Measurements from ENCODE around the gene CCDC93. TPM values are rescaled to one million over a fixed set of nuclear protein-coding genes. Genes with fewer than 3 reads are reported as not detected.

CCDC93 gene
- polyA plus RNA-seq, 3 donors, result 38.9 to 58.7 (median 54.9) TPM

DNA sequence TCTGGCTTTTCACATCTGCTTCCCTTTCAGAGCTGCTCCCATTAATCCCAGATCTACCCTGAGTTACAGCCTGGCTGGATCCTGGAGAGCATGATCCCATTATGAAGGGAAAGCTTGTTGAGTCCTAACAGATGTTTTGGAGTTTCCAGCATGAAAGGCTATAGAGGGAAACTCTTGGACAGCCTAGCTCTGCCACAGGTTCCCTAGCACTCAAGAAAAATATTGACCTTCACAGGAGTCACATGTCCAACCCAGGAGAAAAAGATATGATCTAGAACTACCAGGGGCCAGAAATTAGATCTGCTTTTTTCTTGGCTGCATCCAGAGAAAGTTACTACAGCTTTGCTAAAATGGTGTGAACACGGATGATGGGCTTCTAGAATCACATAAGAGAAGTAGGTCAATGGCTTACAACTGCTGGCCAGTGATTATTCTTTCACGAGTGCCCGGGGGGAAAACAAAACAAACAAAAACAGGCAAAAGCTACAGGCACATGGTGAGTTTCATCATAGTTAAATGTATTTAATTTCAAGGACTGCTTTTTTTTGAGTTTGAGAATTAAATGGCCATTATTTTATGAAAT, 15.9 kb downstream of the CCDC93 start:
- DNase-seq, result no peak

DNA sequence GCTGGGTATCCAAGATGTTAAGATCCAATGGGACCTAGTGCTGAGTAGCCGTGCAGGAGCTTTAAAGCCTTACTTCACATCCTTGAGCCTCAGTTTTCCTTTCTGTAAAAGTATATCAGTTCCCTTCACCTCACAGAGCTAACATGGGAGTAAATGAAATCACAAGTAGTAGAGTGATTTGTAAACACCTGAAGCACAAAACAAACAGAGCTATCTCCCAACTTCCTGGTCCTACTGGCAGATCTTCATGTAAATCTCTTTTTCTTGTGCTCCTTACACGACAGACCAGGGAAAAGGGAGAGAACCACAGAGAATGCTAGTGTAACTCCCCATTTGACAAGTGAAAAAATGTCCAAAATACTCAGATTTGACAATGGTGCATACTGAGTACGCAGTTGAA, 17.3 kb downstream of the CCDC93 start:
- DNase-seq, result no peak

DNA sequence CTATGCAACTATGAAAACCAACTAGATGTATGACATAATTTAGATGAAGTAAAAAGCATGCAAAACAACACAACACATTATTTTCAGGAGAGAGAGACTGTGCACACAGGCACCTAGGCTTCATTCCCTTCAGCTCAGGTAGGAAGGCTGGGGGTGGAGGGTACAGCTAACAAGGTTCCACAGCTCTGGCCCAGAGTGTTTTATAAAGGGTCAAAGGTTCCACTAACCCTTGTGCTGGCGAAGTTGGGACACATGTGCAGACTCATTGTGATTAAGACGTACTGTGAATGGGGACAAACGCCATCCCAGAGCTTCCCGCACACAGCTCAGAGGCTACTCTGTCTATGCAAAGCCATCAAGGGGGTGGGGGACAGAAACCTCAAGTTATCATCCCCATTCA, 19.1 kb downstream of the CCDC93 start:
- DNase-seq, result no peak

DNA sequence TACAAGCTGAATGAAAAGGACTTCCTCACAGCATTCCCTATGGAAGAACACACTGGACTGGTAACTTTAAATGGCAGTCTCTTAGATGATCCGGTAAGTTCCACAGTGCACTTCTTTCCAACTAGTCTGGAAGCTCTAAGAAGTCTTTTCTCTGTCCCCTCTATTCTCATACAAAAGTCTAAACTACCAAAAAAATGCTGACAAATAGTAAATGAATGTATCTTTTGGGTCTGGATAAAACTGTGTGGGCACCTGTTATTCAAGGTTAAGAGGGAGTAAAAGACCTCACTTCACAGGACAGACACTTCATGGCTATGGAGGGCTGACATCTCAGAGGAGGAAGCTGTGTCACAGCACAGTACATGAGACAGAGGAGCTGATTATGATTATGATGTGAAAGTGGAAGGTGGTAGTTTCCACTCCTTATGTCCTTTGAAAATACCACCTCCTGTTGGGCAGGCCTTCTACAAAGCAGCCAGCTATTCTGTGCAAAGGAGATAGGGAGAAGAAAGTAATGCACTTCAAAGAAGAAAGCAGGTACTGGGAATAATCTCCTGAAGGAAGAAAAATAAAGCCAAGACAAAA, 23.9 kb downstream of the CCDC93 start:
- no peak for DNase-seq

DNA sequence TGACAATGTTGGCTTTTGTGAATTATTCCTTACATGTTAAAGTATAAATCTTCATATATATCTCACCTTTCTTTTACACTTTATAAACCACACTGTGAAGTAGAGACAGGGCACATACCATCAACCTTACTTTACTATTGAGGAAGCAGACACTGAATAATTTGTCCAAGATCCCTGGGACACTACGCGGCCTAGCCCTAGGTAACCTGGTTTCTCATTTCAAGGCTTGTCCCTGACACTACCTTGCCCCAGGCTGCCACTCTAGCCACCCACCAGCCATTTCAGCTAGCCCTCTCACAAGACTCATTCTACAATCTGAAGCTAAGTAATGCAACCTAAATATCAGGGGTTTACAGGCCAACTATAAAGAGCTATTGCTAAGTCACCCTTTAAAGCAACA, 26.7 kb downstream of the CCDC93 start:
- no peak for DNase-seq

DNA sequence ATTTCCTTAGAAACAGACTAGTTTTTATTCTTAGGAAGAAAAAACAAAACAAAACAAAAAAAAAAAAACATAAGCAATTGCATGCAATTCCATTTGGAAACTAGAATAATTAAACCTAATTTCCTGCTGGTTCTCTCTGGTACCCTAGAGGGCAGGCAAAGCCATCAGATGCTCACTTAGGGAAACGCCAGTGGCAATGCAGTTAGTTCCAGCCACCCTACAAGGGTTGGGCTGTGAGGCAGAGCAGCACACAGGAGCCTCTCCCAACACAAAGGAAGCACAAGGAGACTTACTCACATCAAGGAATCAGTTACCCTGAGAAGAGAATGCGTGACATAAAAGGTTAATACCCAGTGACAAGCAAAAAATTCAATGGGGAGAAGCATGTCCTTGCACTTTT, 28.8 kb downstream of the CCDC93 start:
- DNase-seq, result no peak

DNA sequence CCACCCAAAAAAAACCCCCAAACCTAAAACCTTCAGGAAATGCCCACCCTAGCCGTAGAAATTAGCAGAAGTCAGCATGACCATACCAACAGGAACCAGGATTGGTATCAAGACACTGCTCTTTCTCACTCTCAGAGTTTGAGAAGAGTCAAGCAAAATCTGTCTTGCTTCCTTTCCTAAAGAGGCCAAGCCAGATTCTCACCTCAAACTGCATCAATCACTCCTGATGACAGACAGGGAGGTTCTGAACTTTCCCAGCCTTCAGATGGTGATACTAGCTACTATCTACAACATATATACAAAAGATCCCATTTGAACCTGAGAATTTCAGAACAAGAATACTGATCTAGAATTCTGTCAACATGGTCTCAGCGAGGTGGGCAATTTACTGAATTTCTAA, 29.7 kb downstream of the CCDC93 start:
- DNase-seq, result no peak

DNA sequence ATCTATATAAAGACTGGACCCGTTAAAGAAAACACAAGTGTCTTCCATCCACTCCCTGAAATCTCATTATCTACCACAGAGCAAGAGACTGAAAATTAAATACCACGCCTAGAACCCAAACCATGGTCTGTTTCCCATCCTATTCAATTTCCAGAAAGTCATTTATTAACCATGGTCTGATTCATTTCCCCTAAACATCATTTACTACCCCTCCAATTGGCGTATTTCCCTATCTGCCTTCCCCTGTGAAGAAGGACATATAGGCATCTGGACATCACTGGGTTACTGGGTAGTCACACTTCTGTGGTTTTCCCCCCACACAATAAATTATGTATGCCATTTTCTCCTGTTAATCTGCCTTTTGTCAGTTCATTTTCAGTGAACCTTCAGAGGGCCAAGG, 30.8 kb downstream of the CCDC93 start:
- DNase-seq, result no peak

DNA sequence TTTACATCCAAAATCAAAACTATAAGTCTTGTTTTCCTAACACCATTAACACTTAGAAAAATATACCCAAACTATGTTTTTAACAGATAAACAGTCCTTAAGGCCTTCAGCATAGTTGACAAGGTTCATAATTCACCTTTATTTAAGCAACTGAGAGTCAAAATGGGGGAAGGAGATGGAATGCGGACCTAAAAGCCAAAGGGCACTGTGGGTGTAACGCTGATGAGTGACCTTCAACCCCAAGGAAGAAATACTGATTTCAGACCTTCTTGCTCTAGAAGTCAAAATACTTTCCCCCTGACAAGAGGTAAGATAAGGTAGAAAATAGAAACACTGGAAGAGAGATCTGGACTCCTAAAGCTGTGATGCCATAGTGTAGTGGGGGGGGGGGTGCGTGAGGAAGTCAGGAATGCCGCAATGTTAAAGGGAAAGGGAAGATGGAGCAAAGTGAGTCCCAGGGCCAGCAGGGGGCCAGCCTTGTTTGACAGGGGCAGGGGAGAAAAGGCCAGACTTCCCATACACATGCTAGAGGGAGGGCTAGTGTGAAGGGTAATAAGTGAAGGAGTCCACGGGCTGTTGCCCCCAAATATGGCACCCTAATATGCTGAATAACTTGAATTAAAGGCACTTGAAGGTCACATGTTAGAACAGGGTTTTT, 31.4 kb downstream of the CCDC93 start:
- DNase-seq, result no peak

DNA sequence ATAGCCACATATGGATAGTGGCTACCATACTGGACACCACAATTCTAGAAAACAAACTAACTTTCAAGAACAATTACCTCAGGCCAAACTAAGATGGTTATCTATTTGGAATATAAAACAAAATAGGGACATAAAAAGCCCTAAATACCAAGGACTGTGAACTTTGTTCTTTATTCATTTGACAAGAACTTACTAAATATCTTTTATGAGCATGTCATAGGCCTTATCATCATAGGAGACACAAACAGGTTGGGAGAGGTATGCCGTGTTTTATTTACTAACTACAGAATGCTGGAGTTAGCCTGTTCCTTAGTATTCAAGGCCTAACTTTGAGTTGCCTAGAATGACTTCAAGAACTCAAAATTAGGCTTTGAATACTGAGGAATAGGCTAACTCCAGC, 32.1 kb downstream of the CCDC93 start:
- no peak for DNase-seq

DNA sequence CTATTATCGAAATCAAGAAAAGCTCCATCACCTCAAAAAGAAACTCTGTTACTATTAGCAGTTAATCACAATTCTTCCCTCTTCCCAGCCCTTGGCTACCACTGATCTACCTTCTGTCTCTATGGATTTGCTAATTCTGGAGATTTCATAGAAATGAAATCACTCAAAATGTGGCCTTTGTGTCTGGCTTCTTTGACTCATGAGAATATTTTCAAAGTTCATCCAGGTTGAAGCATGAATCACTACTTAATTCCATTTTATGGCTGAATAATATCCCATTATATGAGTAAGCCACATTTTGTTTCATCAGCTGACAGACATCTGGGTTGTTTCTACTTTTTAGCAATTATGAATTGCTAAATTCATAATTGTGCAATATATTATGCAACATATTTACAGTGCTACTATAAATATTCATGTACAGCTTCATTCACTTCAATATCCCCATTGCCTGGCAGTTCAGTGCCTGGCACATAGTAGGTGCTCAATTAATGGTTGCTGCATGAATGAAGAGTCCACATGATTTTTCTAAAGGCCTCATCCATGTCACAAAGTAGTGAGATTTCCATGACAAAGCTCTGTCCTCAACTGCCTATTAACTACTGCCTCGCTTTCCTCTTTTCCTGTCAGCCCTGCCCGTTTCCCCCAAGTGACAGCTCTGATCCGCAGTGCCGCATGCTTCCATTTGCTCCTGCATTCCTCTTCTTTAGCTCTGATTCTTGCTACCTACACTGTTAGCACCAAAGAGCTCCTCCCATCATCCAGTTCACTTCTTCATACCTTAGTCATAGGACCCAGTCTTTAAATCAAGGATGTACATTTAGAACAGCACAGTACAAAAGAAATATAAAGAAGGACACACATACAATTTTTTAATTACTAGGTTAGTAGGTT, 32.8 kb downstream of the CCDC93 start:
- no peak for DNase-seq

DNA sequence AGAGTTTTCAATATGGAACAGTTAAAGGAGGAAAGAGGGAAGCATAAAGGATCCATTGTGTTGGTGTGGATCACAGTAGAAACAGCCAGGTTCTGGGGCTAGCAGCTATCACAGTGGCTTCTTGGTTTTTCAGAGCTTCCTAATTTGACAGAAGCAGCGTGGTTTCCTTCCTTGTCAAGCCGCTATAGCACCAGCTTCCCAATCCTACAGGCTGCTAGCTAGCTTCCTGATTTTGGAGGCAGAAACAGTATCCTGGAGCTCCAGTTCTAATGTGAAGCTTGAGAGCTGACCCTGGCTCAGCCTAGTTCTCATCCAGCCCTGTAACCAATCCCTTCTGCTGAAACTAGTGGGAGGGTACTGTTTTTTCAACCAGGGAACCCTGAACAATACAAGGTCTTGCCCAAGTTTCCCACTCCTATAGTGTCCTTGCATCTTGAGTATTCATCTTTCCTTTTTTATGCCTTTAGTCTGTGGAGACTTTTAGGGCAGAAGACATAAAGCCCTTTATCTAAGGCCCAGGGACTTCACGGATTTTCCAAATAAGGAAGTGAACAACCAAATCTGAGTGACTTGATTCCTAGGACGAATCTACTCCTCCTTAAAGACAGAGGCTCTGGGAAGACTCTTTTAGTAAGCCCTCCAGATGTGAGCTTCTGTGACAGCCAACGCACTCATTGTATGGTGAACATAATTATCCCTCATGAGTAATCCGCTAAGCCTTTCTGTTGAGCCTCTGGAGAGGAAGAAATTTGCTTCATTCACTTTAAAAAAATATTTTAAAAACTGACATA, 33.8 kb downstream of the CCDC93 start:
- no peak for DNase-seq

DNA sequence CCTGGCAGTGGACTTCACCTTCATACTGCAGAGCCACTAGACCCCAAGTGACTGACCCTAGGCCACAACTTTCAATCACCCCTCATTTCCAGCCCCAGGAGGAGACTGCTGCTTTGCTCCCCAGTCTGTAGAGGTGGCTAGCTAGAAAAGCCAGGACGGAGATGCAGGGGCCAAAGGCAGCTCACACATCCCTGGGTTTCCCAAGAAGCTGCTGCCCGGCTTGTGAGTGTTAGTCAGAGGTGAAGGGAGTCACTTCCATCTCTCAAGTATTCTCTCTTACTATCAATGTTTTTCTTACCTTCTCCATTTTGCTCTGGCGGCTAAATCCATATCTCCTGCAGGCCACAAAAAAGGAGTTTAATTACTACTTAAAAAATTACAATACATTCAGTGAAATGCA, 36.2 kb downstream of the CCDC93 start:
- no peak for DNase-seq

DNA sequence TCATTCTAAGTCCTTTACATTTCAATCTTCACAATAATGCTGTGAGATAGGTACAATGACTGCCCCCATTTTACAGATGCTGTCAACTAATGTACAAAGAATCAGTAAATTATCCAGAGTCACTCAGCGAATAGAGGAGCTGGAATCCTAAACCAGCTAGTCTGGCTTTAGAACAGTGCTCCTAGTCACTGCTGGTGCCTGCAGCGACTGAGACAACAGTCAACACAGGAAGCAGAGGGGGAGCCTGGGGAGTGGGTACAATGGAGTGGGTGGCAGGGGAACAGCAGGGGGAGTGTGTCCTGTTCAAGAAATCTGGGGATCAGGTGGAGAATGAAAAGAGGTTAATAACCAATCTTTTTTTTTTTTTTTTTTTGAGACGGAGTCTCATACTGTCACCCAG, 37.3 kb downstream of the CCDC93 start:
- DNase-seq, result no peak

DNA sequence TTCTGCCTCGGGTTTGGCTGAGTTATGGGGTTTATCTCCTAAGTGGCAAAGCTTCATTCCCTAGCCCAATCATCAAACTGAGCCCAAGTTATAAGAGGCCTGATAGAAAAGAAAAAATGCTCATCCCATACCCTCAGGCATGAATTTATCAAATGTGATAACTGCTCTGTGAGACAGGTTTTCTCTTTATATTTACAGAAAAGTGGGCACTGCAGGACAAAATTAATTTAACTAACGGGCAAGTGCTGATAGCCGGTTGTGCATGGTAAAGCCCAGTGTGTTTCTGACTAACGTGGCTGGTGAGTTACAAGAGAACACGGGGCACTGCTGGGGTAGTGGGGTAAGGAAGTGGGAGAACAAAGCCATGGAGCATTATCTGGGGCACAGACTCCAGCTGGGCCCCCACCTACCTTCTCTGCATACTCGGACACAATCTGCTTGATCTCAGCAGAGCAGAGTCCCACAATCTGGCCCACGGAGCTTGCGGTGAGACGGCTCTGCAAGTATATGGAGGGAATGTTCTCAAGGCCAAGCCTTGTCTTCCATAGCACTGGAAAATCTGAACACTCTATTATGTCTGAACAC, 40.3 kb downstream of the CCDC93 start:
- no peak for DNase-seq

DNA sequence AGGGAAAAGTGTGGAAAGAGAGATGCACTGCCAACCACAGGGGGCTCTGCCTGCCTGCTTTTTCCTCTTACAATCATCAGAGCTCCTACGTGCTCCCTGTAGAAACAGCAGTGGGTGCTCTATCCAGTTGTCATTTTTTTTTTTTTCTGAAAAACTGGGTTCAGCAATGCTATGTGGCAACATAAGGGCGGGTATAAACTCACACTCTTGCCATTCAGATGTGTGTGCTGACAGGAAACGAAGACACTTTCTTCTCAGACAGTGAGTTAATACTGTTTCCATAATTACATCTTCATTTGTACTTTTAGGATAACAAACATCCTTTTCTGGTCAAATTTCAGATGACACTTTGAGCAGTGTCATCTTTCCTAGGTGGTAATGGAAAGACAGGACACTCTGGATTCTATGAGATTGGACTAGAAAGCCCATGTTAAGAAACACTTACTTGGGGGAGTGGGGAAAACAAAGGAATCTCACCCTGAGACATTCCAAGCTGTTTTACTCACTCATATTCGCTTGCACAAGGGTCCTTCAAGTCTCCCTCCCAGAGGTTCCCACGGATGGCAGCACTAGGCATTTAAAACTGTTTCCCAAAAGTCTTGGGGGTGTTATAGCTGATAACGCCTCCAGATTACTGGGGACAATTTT, 41.3 kb downstream of the CCDC93 start:
- no peak for DNase-seq

DNA sequence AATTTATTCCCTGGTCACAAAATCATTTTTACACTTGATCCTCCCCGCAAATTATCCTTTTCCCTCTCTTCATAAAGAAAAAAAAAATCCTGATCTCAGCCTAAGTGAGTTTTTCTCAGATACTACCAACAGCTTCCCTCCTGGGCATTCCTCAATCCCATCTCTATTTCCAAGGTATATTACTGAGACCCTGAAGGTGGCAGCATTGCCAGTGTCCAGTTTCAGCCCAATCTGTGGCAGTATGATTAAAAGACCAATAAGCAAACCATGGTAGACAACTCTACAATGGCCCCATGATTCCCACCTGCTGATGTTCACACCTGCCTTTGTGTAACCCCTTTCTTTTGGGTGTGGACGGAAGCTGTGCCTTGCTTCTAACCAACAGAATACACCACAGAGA, 45.1 kb downstream of the CCDC93 start:
- DNase-seq, result no peak

DNA sequence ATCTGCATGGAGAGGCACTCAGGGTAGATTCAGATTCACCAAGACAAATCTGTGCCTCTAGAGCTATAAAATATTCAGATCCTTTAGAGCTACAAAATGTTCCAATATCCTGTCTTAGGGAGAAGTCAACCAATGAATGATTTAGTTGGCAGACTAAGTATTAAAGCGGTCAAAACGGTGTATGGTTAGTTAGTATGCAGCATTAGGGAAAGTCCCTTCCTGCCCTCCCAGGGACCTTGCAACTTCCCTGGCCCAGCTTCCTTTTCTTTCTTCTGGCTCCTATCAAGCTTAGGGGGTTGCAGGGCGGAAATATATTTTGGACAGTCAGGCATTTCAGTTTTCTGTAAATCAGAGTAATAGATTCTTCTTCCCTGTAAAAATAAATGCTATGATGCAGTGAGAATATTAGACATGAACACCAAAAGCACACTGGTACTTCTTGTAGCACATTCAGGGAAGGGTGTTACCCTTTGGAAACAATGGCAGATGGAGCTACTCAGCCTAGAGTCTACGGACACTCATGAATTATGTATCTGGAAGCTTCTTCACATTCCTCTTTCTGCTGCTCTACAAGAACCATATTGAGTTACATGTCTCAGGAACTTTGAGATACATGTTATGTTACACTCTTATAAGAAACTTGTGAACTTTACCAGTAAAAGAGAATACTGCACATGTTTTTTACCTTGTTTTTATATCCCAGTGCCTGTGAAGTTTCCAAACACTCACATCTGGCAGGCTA, 45.7 kb downstream of the CCDC93 start:
- DNase-seq, result peak; percentile 33

DNA sequence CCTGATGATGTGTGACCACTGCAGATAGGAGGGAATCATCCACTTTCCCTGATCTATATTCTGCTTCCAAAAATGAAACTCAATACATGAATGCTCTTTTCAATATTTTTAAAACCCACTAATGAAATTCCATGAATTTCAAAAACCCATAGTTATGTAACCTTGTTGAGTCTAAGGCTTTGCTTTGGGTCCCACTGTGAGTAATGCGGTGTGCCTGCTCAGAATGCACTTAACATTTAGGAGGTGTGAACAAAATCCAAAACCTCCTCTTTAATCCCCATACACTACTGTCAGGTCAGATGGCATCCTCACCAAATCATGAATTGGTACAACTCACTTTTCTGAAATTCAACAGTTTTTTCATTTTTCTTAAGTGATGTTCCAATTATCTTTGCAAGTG, 50.4 kb downstream of the CCDC93 start:
- no peak for DNase-seq

DNA sequence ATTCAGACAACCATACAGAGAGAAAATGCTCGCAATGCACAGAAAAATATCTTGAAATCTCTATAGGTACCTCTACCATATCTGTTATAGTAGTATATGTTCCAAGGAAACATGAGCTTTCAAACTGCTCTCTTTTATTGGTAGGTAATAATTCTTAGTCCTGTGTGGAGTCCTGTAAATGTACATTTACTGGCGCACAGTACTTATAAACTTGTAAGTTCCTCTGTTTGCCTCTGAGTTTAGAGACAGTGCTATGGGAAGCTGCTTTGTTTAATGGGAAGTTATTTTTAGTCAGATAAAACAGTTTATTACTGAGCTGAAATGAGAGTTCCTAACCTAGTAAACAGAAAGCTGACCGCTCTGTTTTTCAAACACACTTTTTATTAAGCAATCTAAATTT, 52.7 kb downstream of the CCDC93 start:
- no peak for DNase-seq
